Measurements from ENCODE around the gene MTMR11.

The MTMR11 gene

GRCh38 chr1:149936992-149937705, 470 bp upstream of the MTMR11 start:
- peak in 1 of 14 donors; percentile 28 for DNase-seq

GRCh38 chr1:149934356-149934755, 2.3 kb downstream of the MTMR11 start:
- DNase-seq: peak in 1 of 14 donors; percentile 23

- no peak for DNase-seq
These were observed 3.5 kb downstream of the MTMR11 start for GRCh38 chr1:149933208-149933607.

- no peak for DNase-seq
These were observed 4.2 kb downstream of the MTMR11 start for GRCh38 chr1:149932474-149932873.

GRCh38 chr1:149931212-149931790, 5.4 kb downstream of the MTMR11 start:
- DNase-seq: no peak

GRCh38 chr1:149929856-149930255, 6.8 kb downstream of the MTMR11 start:
- no peak for DNase-seq

- no peak for DNase-seq
These were observed 8.3 kb downstream of the MTMR11 start for GRCh38 chr1:149928401-149928724.

GRCh38 chr1:149927563-149928400, 8.9 kb downstream of the MTMR11 start, which contains the start of gene SF3B4:
Gene SF3B4 (minus strand): TSS chr1:149927803. CDS start chr1:149927759, 44 bp downstream.
- peak; percentile 37 to 95 (median 92) for DNase-seq

- DNase-seq: no peak
These were observed 9.6 kb downstream of the MTMR11 start for GRCh38 chr1:149927056-149927562.

GRCh38 chr1:149926296-149926695, 10.4 kb downstream of the MTMR11 start:
- DNase-seq: no peak

- no peak for DNase-seq
These were observed 10.9 kb downstream of the MTMR11 start for GRCh38 chr1:149925751-149926150.

GRCh38 chr1:149925345-149925744, 11.3 kb downstream of the MTMR11 start:
- DNase-seq: no peak

- DNase-seq: no peak
These were observed 13.1 kb downstream of the MTMR11 start for GRCh38 chr1:149923626-149924025.

GRCh38 chr1:149917571-149918144, 19.0 kb downstream of the MTMR11 start, which contains the start of gene SV2A:
Gene SV2A (minus strand): TSS chr1:149917844. CDS start chr1:149913840, 4,004 bp downstream.
- DNase-seq: peak in 12 of 14 donors; percentile 7 to 88 (median 40)

- peak in 1 of 14 donors; percentile 16 for DNase-seq
These were observed 19.8 kb downstream of the MTMR11 start for GRCh38 chr1:149916898-149917252.

GRCh38 chr1:149916193-149916897, 20.3 kb downstream of the MTMR11 start:
- DNase-seq: no peak

- no peak for DNase-seq
These were observed 21.1 kb downstream of the MTMR11 start for GRCh38 chr1:149915429-149916192.

GRCh38 chr1:149914545-149914944, 22.1 kb downstream of the MTMR11 start:
- DNase-seq: no peak

- DNase-seq: no peak
These were observed 30.1 kb downstream of the MTMR11 start for GRCh38 chr1:149906570-149907075.

- no peak for DNase-seq
These were observed 32.7 kb downstream of the MTMR11 start for GRCh38 chr1:149903836-149904491.

All from C1 segment of cervical spinal cord (tissue), 14 donors.